HFF-Myc (cell line): Measurements from ENCODE around the gene WNT6.

Experiments
- DNase-seq: peaks from one replicate; pipeline ENCODE4 v3.0.0-alpha.2; 2011; ENCODE audit warnings: low read depth; ENCODE audit errors: extremely low read depth
- H3K4me3 ChIP-seq: replicated peaks from 2 replicates; pipeline ENCODE4 v1.5.1; 2011; ENCODE audit warnings: low read depth, mild to moderate bottlenecking, control low read depth, low read length
- CTCF ChIP-seq: IDR thresholded peaks from 2 replicates; pipeline ENCODE4 v1.5.1; 2012; ENCODE audit warnings: mild to moderate bottlenecking, low read depth, low read length, control low read depth; ENCODE audit errors: missing control alignments

Gene WNT6

GRCh38 chr2:218902427-218902826 lies 42.8 kb downstream of the WNT6 start:
- DNase-seq = no peak
- no peak overlapping the region for H3K4me3 ChIP-seq
- no peak for TF ChIP-seq CTCF

DNA sequence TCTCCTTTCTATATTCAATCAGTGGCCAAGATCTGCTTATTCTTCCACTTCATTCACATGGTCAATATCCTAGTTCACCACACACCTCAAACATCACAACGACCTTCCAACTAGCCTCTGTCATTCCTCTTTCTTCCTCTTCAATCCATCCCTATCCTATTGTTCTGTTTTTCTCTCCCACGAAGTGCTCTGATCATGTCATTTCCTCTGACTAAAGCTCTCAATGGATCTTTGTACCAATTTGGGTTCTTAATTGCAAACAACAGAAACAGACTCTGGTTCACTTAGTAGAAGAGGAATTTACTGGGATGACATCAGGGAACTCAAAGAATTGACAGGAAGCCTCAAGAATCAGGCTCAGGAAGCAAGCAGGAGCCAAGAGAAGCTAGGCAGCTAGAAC lies 44.6 kb downstream of the WNT6 start:
- DNase-seq = no peak
- no peak for TF ChIP-seq CTCF

GRCh38 chr2:218908721-218909619 lies 49.4 kb downstream of the WNT6 start:
- TF ChIP-seq CTCF = no peak
- no peak for DNase-seq
- H3K4me3 ChIP-seq = peak overlapping the region; percentile 47

More for the DNA sequence above, 44.6 kb downstream of the WNT6 start:
- H3K4me3 ChIP-seq = no peak overlapping the region

DNA sequence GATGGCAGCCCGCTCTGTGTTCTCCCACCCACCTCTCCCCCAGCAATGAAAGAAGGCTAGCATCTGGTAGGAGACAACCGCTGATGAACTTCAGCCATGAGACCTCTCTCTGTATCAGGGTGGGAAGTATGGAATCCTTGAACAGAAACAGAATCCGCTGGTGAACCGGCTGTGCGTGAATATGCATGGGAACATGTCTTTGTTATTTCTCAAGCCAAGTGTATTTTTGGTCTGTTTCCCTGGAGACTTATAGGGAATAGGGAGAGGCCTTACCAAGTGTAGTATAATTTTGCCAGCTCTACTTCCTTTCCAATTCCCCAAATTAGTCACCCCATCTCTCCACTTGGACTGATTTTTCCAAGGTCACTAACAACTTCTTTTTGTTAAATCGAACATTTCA lies 51.1 kb downstream of the WNT6 start:
- H3K4me3 ChIP-seq = no peak overlapping the region
- TF ChIP-seq CTCF = no peak
- DNase-seq = no peak

DNA sequence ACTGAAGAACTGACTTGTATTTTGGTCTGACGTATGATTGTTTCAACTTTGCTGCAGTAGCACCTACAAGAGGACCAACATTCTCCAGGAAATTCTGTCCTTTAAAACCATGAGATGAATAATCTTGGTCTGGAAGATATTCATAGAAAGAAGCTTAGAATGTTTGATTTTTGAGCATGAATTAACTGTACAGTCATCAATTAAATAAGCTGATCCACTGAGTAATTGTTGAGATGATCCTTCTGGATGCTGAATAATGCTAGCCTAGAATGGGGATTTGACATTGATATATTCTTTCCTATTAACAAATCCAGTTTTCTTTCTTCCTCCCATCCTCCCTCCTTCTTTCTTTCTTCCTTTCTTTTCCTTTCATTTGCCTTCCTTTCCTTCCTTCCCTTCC lies 60.9 kb downstream of the WNT6 start:
- no peak for DNase-seq
- TF ChIP-seq CTCF = no peak

More for the DNA sequence above, 60.9 kb downstream of the WNT6 start:
- H3K4me3 ChIP-seq = no peak overlapping the region
